ENCODE results near the gene ARHGAP8. TPM values are rescaled to one million over a fixed set of nuclear protein-coding genes. Genes with fewer than 3 reads are reported as not detected.
"Not testable (repeated sequence)": the region's sequence is repeated elsewhere in the genome, so short reads cannot be mapped to it uniquely, and the experiment has no call there.

The ARHGAP8 gene
- total and polyA plus RNA-seq, 2 donors (not counting 1 experiment from before 2014, with no cell fraction given), result 0.07 to 0.17 TPM

DNA sequence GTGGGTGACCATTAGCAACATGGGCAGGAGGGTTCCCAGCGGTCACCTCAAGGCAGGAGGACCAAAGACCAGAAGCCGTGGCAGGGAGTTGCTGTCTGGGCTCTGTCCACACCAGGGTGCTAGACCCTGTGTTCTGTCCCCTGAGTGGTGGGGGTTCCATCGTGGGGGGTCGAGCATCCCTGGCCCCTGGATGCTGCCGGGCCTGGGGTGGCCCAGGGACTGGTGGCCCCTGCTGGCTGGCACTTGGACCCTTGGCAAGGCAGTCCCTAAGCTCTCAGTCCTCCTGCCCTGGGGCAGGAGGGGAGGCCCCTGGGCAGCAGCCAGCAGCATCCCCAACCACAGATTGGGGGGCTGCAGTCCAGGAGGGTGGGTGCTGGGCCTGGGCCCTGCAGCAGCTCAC lies 13.4 kb upstream of the ARHGAP8 start:
- Histone ChIP-seq H3K36me3 (ENCODE audit: control insufficient read depth, insufficient read depth, low read length) (no peaks in the 10 kb centered on the region), H4K20me1 (ENCODE audit: control insufficient read depth, extremely low read depth, insufficient read depth, low read length) (no peaks in the 10 kb centered on the region), H3K9ac (ENCODE audit: insufficient read depth, low read length) (no peak overlapping the region), H3K9me3 (ENCODE audit: control insufficient read depth, insufficient read depth, low read depth, low read length) (no peaks in the 10 kb centered on the region), H3K4me3 (replicated peaks in 1 of 4; ENCODE audit: control extremely low read depth in 1 of 4, insufficient read depth in 1 of 4, low read depth in 3 of 4, low read length in 4 of 4) (no peak overlapping the region), H3K27me3 (ENCODE audit: control insufficient read depth, insufficient read depth, low read length) (peaks cover 13% of the 10 kb centered on the region), H3K4me1 (ENCODE audit: control insufficient read depth, extremely low read depth, insufficient read depth, low read length) (no peaks in the 10 kb centered on the region), H3K79me2 (ENCODE audit: control insufficient read depth, insufficient read depth, low read length) (no peaks in the 10 kb centered on the region), H3K27ac (ENCODE audit: insufficient read depth, low read length) (no peak overlapping the region), H2AFZ (ENCODE audit: low read length) (no peak overlapping the region), H3K4me2 (ENCODE audit: extremely low read depth, insufficient read depth, low read length) (no peak overlapping the region)
- no peak for DNase-seq (ENCODE audit: low read depth in 2 of 2)
- TF ChIP-seq, protein P1, sequence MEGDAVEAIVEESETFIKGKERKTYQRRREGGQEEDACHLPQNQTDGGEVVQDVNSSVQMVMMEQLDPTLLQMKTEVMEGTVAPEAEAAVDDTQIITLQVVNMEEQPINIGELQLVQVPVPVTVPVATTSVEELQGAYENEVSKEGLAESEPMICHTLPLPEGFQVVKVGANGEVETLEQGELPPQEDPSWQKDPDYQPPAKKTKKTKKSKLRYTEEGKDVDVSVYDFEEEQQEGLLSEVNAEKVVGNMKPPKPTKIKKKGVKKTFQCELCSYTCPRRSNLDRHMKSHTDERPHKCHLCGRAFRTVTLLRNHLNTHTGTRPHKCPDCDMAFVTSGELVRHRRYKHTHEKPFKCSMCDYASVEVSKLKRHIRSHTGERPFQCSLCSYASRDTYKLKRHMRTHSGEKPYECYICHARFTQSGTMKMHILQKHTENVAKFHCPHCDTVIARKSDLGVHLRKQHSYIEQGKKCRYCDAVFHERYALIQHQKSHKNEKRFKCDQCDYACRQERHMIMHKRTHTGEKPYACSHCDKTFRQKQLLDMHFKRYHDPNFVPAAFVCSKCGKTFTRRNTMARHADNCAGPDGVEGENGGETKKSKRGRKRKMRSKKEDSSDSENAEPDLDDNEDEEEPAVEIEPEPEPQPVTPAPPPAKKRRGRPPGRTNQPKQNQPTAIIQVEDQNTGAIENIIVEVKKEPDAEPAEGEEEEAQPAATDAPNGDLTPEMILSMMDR (conservative IDR thresholded peaks at IDR 0.05 in 1 of 2, IDR thresholded peaks at IDR 0.05 in 1 of 2; ENCODE audit: low read depth in 1 of 2, low read length in 2 of 2), result no peak
- TF ChIP-seq EZH2 (IDR thresholded peaks at IDR 0.05; ENCODE audit: low read length, missing control alignments), result no peak

- not testable (repeated sequence) for H2AFZ ChIP-seq (ENCODE audit: low read length); H3K4me1 ChIP-seq (ENCODE audit: control insufficient read depth, extremely low read depth, insufficient read depth, low read length); H3K36me3 ChIP-seq (ENCODE audit: control insufficient read depth, insufficient read depth, low read length); H3K9ac ChIP-seq (ENCODE audit: insufficient read depth, low read length); H3K4me2 ChIP-seq (ENCODE audit: extremely low read depth, insufficient read depth, low read length); H3K9me3 ChIP-seq (ENCODE audit: control insufficient read depth, insufficient read depth, low read depth, low read length); H4K20me1 ChIP-seq (ENCODE audit: control insufficient read depth, extremely low read depth, insufficient read depth, low read length); H3K79me2 ChIP-seq (ENCODE audit: control insufficient read depth, insufficient read depth, low read length); H3K4me3 ChIP-seq (replicated peaks in 1 of 4; ENCODE audit: control extremely low read depth in 1 of 4, insufficient read depth in 1 of 4, low read depth in 3 of 4, low read length in 4 of 4); H3K27ac ChIP-seq (ENCODE audit: insufficient read depth, low read length)
- DNase-seq (ENCODE audit: low read depth in 2 of 2), result peak in 1 of 2 donors; percentile 79
- H3K27me3 ChIP-seq (ENCODE audit: control insufficient read depth, insufficient read depth, low read length), result peaks cover 13% of the 10 kb centered on the region
These were observed 12.7 kb upstream of the ARHGAP8 start for GRCh38 chr22:44739666-44740065.

DNA sequence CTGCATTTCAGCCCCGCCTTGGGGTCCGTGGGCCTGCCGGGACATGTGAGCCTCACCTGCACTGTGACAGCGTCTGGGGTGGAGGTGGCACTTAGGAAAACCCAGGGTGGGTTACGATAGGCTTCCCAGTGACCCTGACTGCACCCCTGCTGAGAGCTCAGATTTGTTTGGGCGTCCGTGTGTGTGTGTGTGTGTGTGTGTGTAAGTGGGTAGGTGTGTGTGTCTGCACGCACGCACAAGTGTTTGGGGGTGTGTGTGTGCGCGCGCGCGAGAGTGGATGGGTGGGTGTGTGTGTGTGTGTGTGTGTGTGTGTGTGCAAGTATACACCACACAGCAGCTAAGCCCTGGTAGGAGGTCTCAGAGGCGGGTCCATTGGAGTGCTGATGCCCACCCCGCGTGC lies 12.1 kb upstream of the ARHGAP8 start:
- Histone ChIP-seq H3K27ac (ENCODE audit: insufficient read depth, low read length) (no peak overlapping the region), H4K20me1 (ENCODE audit: control insufficient read depth, extremely low read depth, insufficient read depth, low read length) (no peaks in the 10 kb centered on the region), H3K9me3 (ENCODE audit: control insufficient read depth, insufficient read depth, low read depth, low read length) (no peaks in the 10 kb centered on the region), H3K9ac (ENCODE audit: insufficient read depth, low read length) (no peak overlapping the region), H3K4me3 (replicated peaks in 1 of 4; ENCODE audit: control extremely low read depth in 1 of 4, insufficient read depth in 1 of 4, low read depth in 3 of 4, low read length in 4 of 4) (no peak overlapping the region), H2AFZ (ENCODE audit: low read length) (no peak overlapping the region), H3K36me3 (ENCODE audit: control insufficient read depth, insufficient read depth, low read length) (no peaks in the 10 kb centered on the region), H3K4me1 (ENCODE audit: control insufficient read depth, extremely low read depth, insufficient read depth, low read length) (no peaks in the 10 kb centered on the region), H3K79me2 (ENCODE audit: control insufficient read depth, insufficient read depth, low read length) (no peaks in the 10 kb centered on the region), H3K4me2 (ENCODE audit: extremely low read depth, insufficient read depth, low read length) (no peak overlapping the region), H3K27me3 (ENCODE audit: control insufficient read depth, insufficient read depth, low read length) (peaks cover 17% of the 10 kb centered on the region)
- TF ChIP-seq, protein P1 (conservative IDR thresholded peaks at IDR 0.05 in 1 of 2, IDR thresholded peaks at IDR 0.05 in 1 of 2; ENCODE audit: low read depth in 1 of 2, low read length in 2 of 2), result no peak
- TF ChIP-seq EZH2 (IDR thresholded peaks at IDR 0.05; ENCODE audit: low read length, missing control alignments), result no peak
- DNase-seq (ENCODE audit: low read depth in 2 of 2), result no peak
